Amniotic epithelial cell (primary cell): ENCODE results near the gene VHLL.

Experiments used
- DNase-seq: peaks from one replicate; pipeline ENCODE4 v3.0.0-alpha.2; 2010; ENCODE audit warnings: low read depth

VHLL gene

DNA sequence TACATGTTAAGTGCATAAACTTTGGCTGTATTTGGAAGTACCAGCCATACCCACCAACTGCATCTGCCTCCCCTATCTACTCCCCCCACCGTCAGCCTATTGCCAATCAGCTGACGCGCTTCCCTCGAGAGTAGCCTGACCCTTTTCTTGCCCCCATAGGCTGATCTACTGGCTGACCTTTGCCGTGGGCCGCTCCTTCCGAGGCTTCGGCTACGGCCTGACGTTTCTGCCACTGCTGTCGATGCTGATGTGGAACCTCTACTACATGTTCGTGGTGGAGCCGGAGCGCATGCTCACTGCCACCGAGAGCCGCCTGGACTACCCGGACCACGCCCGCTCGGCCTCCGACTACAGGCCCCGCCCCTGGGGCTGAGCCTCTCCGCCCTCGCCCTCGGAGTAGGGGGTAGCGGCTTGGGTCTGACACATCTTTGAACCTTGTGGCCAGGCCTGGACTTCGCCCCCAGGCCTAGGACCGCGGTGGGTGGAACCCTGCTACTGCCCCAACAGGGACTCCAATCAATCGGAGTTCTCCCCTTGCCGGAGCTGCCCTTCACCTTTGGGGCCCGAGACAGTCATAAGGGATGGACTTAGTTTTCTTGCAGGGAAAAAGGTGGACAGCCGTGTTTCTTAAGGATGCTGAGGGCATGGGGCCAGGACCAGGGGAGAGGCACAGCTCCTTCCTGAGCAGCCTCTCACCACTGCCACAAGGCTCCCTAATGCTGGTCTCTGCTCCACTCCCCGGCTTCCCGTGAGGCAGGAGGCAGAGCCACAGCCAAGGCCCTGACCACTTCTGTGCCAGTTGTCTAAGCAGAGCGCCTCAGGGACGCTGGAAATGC, 7.7 kb downstream of the VHLL start:
- peak; percentile 83 for DNase-seq

DNA sequence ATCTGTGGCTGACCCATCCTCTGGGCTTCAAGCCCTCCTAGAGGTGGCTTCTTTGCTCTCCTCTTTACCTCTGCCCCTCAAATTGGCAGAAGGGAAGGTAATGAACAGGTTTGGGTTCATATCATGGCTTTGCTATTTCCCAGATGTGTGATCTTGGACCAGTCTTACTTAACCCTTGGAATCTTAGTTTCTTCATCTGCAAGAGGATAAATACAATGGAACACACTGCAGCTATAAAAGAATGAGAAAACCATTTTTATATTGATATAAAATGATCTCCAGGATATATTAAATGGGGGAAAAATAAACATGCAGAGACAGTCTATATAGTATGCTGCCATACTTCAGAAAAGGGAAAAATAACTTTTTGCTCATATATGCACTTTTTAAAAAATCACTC, 9.2 kb downstream of the VHLL start:
- DNase-seq = no peak

DNA sequence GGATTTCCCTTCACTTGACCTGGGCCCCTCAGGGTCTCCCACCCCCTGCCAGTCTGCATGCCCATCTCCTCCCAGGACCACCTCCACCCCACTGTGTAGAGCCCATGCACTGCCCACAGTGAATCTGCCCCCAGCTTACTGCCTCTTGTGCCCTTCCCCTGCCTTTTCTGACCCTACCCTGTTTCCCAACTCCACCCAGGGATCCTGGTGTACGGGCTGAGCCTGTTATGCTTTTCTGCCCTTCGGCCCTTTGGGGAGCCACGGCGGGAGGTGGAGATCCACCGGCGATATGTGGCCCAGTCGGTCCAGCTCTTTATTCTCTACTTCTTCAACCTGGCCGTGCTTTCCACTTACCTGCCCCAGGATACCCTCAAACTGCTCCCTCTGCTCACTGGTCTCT, 13.0 kb downstream of the VHLL start:
- DNase-seq = no peak

DNA sequence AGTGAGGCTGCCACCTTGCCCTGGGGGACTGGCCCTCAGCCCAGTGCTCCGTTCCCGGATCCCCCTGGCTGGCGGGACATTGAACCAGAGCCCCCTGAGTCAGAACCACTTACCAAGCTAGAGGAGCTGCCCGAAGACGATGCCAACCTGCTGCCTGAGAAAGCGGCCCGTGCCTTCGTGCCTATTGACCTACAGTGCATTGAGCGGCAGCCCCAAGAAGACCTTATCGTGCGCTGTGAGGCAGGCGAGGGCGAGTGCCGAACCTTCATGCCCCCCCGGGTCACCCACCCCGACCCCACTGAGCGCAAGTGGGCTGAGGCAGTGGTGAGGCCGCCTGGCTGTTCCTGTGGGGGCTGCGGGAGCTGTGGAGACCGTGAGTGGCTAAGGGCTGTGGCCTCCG, 13.7 kb downstream of the VHLL start:
- DNase-seq = no peak

DNA sequence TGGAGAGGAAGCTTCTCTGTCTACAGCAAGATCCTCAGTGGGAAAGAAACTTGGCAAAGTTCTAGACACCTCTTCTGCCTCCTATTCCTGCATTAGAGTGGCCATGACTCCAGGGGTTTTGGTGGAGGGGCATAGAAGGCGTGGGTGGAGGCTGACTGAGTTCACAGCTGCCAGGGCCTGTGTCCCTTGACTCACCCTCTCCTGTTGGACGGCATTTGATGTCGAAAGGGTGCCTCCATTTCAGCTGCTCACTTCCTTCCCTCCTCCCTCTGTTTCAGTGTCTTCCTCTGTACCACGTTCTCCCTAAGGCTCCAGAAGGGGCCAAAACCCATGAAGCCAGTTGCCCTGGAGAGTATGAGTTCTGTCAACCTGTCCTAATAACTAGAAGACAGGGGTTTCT, 14.3 kb downstream of the VHLL start:
- no peak for DNase-seq

DNA sequence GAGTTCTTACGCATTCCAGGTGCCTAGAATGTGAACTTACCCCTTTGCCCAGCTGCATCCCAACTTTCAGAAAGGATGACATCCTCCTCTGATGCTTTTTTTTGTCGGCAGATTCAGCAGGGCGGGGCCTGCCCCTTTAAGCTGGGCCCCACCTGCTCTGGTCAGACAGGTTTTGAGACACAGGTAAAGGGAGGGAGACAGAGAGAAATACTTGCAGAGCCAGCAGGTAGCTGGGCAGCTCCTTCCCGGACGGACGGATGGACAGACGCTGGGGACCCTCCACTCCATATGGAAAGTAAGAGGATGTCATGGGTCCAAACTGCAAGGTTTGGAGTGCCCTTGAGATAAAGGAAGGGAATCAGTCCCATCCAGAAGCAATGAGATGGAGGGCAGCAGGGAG, 15.0 kb downstream of the VHLL start, which contains the start of gene TMEM79:
Gene TMEM79, plus strand, starts transcription at position 214 of the 400 bp plus-strand sequence. CDS start 902 bp downstream, outside the sequence.
- no peak for DNase-seq

DNA sequence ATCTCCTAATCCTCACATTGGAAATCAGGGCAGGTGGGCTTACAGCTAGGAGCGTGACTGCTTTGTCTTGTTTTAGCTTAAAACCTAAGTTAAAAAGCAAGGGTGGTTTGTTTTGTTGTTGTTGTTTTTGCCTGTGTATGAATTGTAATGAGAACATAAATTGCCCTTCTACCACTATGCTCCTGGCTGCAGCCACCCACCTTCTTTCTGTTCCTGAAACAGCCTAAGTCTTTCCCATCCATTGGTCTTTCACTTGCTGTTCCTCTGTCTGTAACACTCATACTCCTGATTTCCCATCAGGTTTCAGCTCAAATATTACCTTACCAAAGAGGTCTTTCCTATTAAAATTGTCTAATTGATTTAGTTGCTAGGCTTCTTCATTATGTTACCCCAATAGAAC, 15.6 kb downstream of the VHLL start:
- no peak for DNase-seq

DNA sequence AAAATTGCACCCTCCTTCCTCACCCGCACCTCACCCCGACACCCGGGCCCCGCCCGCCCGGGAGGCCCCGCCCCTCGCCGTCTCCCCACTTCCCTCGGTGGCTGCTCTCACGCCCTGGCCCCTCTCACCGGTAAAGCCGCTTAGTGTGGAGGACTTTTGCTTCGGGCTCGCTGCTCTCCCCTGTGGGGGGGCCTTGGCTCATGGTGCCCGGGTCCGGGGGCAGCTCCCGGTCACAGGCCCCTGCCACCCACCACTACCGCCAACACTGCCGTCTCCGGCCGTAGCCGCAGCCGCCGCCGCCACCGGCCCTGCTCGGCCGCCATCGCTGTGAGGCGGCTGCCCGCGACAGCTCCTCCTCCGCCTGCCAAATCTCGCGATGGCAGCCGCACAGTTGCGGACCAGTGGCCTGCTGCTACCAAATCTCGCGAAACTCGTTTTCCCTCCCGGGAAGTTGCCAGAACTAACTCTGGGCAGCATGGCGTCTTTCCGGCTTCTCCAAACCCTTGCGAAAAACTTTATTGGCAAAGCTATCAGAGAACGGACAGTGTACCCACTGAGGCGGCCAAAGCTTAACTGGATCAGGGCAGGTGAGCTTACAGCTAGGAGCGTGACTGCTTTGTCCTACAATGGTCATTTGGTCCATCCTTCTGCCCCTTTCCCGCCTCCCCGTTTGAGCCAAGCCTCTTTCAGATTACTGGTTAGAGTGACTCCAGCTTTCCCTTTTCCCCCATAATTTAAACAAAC, 16.5 kb downstream of the VHLL start, which contains the start of gene SMG5:
Gene SMG5, minus strand, starts transcription at position 347 of the 744 bp plus-strand sequence. Its CDS starts 145 bp downstream, at position 202.
- DNase-seq = peak; percentile 99

DNA sequence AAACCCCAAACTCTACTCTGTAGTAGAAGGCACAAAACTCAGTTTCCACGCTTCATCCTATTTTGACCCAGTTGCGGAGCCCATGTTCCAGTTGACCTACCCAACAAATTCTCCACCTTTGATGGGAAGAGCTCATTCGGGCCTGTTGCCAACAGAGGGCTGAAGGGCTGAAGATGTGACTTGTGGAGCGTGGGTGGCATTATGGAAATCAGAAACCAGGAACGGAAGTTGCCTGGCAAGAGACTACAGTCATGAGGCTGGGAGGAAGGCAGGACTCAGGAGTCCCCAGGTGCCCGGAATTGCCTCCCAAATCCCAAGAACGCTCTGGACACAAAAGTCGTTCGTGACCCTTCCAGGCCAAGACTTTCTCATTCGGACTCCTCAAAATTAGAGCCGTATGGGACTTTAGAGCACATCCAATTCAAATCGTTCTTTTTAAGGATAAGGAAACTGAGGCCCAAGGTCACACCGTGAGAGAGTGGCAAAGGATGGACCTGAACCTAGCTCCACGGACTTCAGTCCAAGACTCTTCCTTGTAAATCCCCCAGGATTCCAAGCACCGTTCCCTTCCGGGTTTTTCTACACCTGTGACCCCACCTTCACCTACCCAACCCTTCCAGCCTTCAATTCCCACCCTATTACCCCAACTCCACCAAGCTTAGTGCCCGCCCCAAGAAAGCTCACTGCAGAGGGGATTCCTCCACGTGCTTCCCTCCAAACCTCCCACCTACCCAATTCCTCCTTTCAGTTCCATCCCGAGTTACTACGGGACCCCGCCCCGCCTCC, 17.2 kb downstream of the VHLL start:
- DNase-seq = no peak

DNA sequence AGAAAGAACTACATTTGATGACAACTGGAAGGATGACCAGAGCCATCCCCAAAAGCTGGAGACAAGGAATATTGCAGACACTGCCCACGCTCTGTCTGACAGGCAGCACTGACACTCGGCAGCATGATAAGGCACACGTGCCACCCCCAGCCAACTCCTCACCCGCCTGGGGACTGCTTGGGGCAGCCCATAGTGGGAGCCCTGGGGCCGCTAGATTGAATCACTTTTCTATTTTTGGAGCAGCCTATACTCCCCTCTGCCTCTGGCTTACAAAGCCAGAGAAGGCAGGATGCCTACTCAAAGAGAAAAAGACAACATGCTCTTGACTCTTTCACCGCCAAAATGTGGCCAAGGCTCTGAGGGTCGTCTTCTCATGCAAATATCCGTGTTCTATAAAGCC, 17.8 kb downstream of the VHLL start:
- DNase-seq = peak; percentile 31

DNA sequence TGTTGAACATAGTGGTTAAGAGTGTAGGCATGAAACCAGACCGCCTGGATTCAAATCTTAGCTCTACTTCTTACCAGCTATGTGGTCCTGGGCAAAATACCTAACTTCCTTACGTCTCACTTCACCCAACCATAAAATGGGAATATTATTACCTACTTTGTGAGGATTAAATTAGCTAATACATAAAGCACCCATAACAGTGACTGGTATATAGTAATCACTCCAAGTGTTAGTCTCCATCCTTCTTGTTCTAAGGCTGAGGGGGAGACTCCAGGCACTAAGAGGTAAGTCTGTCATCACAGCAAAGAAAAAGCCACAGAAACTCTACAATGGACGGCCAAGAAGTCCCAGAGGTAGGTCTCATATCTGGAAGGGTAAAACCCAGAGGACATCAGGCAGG, 19.3 kb downstream of the VHLL start:
- DNase-seq = no peak

DNA sequence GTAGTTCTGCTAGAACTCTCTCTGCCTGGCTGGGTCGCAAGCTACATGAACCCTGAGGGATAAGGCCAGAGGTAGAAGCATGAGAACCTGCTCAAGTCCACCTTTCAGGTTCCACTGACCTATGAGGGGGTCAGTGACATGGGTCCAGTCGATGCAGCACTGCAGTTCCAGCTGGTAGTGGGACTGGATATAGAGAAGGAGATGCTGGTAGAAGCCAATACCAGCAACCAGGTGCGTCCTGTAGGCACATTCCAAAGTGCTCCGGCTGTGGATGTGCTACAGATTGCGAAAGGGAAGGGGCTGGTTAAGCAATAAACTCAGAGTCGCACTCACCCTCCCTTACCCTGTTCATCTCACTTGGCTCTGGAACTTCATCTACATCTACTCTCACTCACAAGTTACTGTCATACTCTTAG, 22.1 kb downstream of the VHLL start:
- peak; percentile 80 for DNase-seq

DNA sequence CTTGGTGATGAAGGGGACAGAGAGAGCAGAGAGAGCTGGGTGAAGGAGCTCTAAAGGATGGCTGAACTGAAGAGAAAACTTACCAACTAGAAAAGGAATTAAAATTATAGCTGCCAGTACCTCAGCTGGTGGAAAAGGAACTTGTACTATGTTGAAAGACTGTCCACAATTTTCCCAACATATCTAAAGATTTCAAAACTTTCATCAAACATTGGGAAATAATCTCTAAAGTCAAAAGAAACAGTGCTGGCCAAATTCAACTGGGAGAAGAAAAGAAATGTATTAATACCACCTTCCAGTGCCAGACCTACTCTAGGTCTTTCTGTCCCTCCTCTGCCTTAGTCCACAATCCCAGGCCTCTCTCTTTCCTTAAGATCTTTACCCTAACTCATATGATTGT, 22.6 kb downstream of the VHLL start:
- DNase-seq = peak; percentile 82

DNA sequence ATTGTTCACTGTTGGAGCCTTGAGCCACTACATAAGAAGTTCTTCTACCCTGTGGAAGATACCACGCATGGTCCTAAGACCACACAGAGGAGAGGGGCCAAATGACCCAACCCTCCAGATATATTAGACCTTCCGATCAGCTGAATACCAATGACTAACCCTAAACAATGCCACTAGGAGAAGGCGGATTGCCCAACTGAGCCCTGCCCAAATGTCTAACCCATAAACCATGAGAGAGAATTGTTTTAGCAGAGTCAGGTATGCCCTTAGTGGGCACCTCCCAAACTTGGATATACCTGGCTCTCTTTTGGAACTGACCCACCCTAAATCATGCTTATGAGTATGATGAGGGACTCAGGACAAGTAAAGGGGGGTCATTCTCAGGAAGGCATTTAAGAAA, 28.8 kb downstream of the VHLL start:
- DNase-seq = no peak

DNA sequence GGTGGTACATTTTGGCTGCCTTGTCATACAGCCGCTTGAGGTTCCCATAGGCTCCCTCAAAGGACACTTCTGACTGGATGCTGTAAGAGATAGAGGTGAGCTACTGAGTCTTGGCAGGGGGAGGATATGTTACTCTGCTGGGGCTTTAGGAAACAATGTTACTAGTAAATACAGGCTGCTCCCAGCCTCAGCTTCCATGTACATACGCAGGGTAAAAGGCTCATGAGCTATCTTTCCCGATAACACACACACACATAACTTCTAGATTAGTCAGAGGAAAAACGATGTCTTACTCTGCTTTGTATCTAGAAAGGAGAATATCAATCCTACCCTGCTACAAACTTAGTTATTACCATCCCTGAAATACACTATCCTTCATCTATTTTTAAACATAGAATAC, 30.8 kb downstream of the VHLL start:
- peak; percentile 85 for DNase-seq

DNA sequence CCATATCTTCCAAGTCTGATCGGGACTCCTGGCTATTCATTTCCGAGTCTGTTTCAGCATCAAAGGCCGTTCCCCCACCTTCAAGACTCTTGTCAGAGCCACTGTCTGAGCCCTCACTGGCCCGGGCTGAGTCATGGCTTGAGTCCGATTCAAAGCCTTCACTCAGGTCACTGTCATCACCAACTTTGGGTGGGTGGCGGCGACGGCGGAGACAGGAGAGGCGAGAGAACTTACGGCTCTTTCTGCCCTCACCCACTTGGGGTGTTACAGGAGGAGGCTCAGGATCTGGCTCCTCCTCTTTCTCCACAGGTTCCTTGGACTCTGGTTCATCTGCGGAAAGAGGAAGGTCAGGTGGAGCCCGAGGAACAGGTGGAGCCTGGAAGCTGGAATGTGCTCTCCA, 33.1 kb downstream of the VHLL start:
- DNase-seq = no peak

DNA sequence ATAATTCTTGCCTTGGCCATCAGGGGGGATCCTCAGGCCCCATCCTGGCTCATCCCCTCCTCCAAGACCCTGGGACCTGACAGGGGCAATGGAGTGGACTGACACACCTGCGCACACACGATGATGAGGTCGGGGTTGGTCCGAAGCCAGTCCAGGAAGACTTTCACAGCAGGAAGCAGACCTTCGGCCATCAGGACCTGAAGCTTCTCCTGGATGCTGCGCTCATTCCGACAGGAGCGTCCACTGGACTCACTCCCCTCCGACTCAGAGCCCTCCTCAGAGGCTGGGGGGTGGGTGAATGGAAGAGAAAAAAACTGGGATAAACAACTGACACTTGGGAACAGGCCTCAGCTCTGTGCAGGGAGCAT, 35.8 kb downstream of the VHLL start:
- no peak for DNase-seq

DNA sequence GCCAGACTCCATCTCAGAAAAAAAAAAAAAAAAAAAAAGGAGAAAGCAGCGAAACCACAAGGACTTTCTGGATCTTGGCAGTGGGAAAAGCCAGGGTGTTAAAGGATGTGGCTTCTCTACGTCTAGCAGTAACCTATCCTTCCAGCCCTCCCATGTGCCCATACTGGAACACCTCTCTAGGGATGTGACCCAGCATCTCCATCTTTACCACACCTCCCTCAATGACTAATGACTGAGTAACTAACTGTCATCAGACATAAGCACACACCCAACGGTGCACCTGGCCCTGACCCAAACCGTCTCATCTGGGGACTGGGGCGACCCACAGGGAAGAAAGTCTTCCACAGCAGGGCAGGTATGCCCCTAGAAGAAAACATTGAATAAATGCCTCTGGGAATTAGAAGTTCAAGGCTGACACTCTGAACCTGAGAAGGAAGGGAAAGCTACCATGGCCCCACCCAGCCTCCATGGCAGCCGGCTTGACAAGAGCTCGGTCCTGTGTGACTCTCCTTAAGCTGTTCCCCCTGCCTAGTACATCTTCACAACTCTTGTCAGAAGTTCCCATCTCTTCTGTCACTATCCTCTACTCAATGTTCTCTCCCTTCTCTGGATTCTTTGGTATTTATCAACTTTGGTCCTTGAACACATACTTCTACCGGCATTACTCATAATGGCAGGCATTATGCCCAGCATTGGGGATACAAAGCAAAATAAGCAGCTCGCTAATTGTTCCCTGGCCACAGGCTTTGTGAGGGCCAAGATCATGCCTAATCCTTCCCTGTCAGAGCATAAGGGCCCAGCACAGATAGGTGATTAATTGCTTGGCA, 36.4 kb downstream of the VHLL start:
- peak; percentile 45 for DNase-seq

DNA sequence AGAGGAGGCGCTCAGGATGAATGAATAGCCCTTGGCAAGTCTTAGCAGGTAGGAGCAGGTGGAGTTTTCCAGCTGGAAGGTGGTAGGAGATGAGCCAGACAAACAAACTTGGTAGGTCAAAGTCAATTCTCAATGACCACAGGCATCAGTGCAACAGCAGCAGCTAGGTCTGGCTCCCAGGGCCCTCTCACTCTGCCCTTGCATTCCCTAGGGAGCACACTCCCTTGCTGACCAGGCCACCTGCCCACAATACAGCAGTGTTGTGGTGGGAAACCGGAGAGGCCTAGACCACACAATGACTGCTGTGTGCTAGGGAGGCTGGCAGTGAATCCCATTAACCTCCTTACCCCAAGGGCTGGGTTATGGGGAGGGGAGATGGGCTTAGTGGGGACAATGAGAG, 38.2 kb downstream of the VHLL start:
- DNase-seq = no peak

DNA sequence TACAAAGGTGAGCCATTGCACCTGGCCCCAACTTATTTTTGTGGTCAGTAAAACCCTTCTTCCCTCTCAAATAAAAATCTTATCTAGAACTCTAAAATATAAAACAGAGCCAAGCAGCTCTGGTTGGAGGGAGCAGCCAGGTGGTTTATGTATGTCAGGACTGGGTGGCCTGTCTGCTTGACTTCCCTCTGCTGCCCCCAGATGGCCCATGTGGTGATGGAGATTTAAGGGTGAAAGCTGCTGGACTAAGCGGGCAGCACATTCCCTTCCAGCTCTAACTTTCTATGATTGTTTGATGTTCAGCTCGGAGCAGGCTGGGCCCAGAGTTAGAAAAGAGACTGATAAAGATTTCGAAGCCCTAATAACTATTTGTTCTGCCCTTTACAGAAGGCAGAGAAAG, 39.3 kb downstream of the VHLL start:
- DNase-seq = no peak

DNA sequence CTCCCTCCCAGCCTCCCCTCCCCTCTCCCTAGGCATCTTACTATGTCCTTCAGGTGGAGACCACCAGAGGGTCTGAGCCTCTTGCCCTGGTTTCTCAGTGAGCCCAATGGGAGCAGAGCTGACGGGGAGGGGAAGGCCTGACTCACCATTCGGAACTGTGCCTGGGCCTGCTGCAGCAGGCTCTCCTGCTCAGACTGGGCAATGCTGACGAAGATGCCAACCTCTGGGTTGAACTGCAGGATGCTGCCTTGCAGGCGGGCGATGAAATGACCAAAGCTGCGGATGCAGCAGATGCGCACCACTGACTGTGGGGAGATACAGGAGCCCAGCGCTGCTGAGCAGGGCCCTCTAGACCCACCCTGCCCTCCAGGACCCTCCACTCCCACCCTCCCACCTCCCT, 40.2 kb downstream of the VHLL start:
- no peak for DNase-seq

DNA sequence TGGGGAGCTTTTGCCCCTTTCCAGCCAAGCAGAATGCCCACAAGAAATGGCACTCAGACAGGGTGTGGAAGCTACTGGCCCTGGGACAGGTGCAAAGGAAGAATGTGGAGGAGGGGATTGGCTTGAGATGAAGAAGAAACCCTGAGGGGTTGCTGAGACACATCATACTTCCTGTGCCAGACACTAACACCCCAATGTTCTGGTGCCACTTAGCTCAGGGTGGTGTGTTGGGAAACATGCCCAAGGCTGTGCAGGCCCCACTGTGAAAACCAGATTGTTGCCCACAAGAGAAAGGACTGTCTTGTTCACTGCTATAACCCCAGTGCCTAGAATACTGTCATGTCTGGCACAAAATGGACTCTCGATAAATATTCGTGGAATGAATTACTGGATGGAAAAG, 41.4 kb downstream of the VHLL start:
- no peak for DNase-seq
